Spleen (tissue), 11 donors: ENCODE results near the gene ZNF266. TPM values are rescaled to one million over a fixed set of nuclear protein-coding genes. Genes with fewer than 3 reads are reported as not detected.
A peak's percentile ranks its signal among the peaks of the same experiment; 100 is the strongest.

Experiments used
- DNase-seq: peaks from one replicate; pipeline ENCODE4 v3.0.0-alpha.2; 2020
- H3K27ac ChIP-seq, 8 donors: fragments of 200-600 bp; sonication (generic) in 7 of 8; 1 replicate in 4 of 8; 2 replicates in 4 of 8; pipeline versions ENCODE4 v1.5.0 to v1.8.0; 2016 to 2021; ENCODE audit warnings: inconsistent platforms in 4 of 8, mild to moderate bottlenecking in 4 of 8, moderate library complexity in 1 of 8
- H3K27me3 ChIP-seq, 7 donors: fragments of 200-600 bp; sonication (generic) in 6 of 7; replicated peaks in 1 of 7; 1 replicate in 4 of 7; 2 replicates in 3 of 7; pipeline versions ENCODE4 v1.5.0 to v1.8.0; 2016 to 2021; ENCODE audit warnings: inconsistent platforms in 3 of 7, mild to moderate bottlenecking in 1 of 7
- H3K36me3 ChIP-seq, 6 donors: fragments of 200-600 bp; sonication (generic) in 5 of 6; 1 replicate in 4 of 6; 2 replicates in 2 of 6; pipeline versions ENCODE4 v1.5.0 to v1.8.0; 2016 to 2021; ENCODE audit warnings: inconsistent platforms in 2 of 6
- H3K4me1 ChIP-seq, 6 donors: fragments of 200-600 bp; sonication (generic) in 5 of 6; 1 replicate in 3 of 6; 2 replicates in 3 of 6; pipeline versions ENCODE4 v1.5.0 to v1.8.0; 2016 to 2021; ENCODE audit warnings: inconsistent platforms in 3 of 6
- H3K4me3 ChIP-seq, 8 donors: fragments of 200-600 bp; sonication (generic) in 7 of 8; 1 replicate in 4 of 8; 2 replicates in 4 of 8; pipeline versions ENCODE4 v1.5.0 to v1.8.0; 2016 to 2021; ENCODE audit warnings: inconsistent platforms in 4 of 8, mild to moderate bottlenecking in 4 of 8, moderate library complexity in 2 of 8
- H3K9me3 ChIP-seq, 8 donors: fragments of 200-600 bp; sonication (generic) in 7 of 8; 1 replicate in 4 of 8; 2 replicates in 4 of 8; pipeline versions ENCODE4 v1.5.0 to v1.8.0; 2016 to 2021; ENCODE audit warnings: inconsistent platforms in 4 of 8
- POLR2A ChIP-seq, 3 donors: fragments of 450-650 bp; IDR thresholded peaks; one replicate each; pipeline ENCODE4 v1.5.1; 2017; ENCODE audit warnings: antibody characterized with exemption in 3 of 3, mild to moderate bottlenecking in 1 of 3
- POLR2AphosphoS5 ChIP-seq, 3 donors: sonication (generic); formaldehyde crosslinking; IDR thresholded peaks; one replicate each; pipeline ENCODE4 v1.5.1; 2017; ENCODE audit warnings: antibody characterized with exemption in 3 of 3
- WGBS, 5 donors: extraction: QIAGEN DNeasy Blood & Tissue Kit in 3 of 5; methylation state at CpG; one replicate each; pipeline versions ENCODE4 v1.1.5 to v1.1.7; 2013 to 2018; 5-methylcytosine and 5-hydroxymethylcytosine counted together
- intact Hi-C: fragments of 100-400 bp; cut with DNase I; formaldehyde crosslinking; loops from one replicate; pipeline ENCODE4 v1.15.0; 2023; ENCODE audit warnings: low total_unique reads
- polyA plus RNA-seq, 3 donors: library from polyadenylated mRNA; stranded (reverse); fragments of 200-250 nt; gene quantifications; one replicate each; pipeline ENCODE4 v1.2.1, GENCODE V29; 2013
- total RNA-seq, 7 donors: library from RNA; depleted of rRNA in 3 of 7; stranded (reverse); fragments of >200 nt in 3 of 7; fragmentation: NEBNext Ultra II Directional in 4 of 7; extraction: Animal tissue kit (Norgen Biotek cat#: 25700) in 4 of 7; gene quantifications; one replicate each; pipeline versions ENCODE4 v1.1.0 to v1.2.1, GENCODE V29; 2016 to 2021
- TF ChIP-seq, protein P1 (sequence below), 11 experiments: fragments of 200-600 bp in 7 of 11; fragments of 450-650 bp in 4 of 11; sonication (generic) in 4 of 11; IDR thresholded peaks in 8 of 11; conservative IDR thresholded peaks in 3 of 11; 1 replicate in 7 of 11; 2 replicates in 4 of 11; pipeline versions ENCODE4 v1.4.0 to v1.8.0; 2016 to 2021; ENCODE audit warnings: antibody characterized with exemption in 11 of 11, inconsistent platforms in 4 of 11, mild to moderate bottlenecking in 1 of 11
- donor health status: healthy with polysubstance abuse.
- donor health status: DM: no; HTN: no; CAD: no; lungs with moderate emphysema.
- donor health status: DM: no; HTN: no; CAD: no.
- donor health status: Bipolar disorder and iron deficiency.
- donor health status: healthy.
- donor health status: DM: no; HTN: no; CAD: no.
- donor health status: DM: yes; HTN: yes; CAD: no.

Gene ZNF266
- total and polyA plus RNA-seq, 10 donors = 26.0 to 75.5 (median 45.3) TPM

DNA sequence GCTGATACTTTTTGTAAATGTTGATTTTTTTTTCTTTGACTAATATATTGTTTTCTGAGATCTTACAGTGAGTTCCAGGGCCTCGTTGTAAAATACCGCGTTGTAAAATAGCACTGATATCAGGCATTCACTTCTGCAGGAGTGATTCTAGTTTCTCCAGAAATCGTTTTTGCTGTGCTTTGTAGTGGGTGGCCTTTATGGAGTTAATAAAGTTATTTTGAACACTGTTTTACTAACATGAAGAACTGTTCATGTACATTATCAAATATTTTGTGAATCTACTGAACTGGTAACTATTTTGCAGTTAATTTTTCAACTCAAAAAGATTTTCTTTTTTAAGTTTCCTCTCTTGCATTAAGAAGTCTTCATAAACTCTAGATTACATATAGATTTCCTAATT is 985 bp upstream of the ZNF266 start:
- no peak for TF ChIP-seq POLR2AphosphoS5 (IDR thresholded peaks at IDR 0.05)
- TF ChIP-seq, protein P1, sequence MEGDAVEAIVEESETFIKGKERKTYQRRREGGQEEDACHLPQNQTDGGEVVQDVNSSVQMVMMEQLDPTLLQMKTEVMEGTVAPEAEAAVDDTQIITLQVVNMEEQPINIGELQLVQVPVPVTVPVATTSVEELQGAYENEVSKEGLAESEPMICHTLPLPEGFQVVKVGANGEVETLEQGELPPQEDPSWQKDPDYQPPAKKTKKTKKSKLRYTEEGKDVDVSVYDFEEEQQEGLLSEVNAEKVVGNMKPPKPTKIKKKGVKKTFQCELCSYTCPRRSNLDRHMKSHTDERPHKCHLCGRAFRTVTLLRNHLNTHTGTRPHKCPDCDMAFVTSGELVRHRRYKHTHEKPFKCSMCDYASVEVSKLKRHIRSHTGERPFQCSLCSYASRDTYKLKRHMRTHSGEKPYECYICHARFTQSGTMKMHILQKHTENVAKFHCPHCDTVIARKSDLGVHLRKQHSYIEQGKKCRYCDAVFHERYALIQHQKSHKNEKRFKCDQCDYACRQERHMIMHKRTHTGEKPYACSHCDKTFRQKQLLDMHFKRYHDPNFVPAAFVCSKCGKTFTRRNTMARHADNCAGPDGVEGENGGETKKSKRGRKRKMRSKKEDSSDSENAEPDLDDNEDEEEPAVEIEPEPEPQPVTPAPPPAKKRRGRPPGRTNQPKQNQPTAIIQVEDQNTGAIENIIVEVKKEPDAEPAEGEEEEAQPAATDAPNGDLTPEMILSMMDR (IDR thresholded peaks at IDR 0.05 in 8 of 11, conservative IDR thresholded peaks at IDR 0.05 in 3 of 11) = no peak
- TF ChIP-seq POLR2A (IDR thresholded peaks at IDR 0.05) = no peak
- Histone ChIP-seq H3K4me3 (peak overlapping the region in 4 of 8 donors; percentile 64 to 82 (median 68)), H3K4me1 (peaks cover 11 to 50% (median 30%) of the 10 kb centered on the region in 6 donors), H3K27me3 (no peaks in the 10 kb centered on the region), H3K36me3 (peaks cover 0 to 27% (median 17%) of the 10 kb centered on the region in 6 donors), H3K9me3 (peaks cover 0 to 26% (median 14%) of the 10 kb centered on the region in 8 donors), H3K27ac (peak overlapping the region; percentile 91 to 97 (median 94))
- no peak for DNase-seq
- 80 to 89% (median 84%) methylated on average over 4 of the region's 4 CpGs for WGBS, 5 donors
- intact Hi-C loops = loop anchor here (10.0 kb wide), 2 partner anchors 132 to 358 kb away; partner anchors contain the start of gene ZNF699

DNA sequence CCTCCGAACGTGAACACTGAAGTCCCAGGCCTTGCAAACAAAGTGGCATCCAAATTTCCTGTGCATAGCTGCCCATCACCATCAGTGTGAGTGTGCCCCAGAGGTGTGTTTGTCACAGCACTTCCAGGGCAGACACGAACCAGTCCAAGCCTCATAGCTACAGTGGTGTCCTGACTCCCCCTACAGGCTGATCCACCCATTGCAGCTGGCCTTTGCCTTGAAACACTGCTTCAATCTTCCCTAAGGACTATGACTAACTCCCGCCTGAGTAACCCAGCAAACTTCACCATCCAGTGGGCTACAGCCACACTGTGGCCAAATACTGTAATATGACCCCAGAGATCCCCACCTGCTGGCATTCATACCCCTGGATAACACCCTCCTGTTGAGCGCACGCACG is 3.9 kb downstream of the ZNF266 start:
- DNase-seq = no peak
- TF ChIP-seq POLR2A (IDR thresholded peaks at IDR 0.05) = no peak
- TF ChIP-seq, protein P1 (IDR thresholded peaks at IDR 0.05 in 8 of 11, conservative IDR thresholded peaks at IDR 0.05 in 3 of 11) = peak in 7 of 11 experiments; percentile 21 to 69 (median 59)
- Histone ChIP-seq H3K4me3 (no peak overlapping the region), H3K27ac (no peak overlapping the region), H3K9me3 (peaks cover 0 to 32% (median 9%) of the 10 kb centered on the region in 8 donors), H3K4me1 (peaks cover 11 to 48% (median 28%) of the 10 kb centered on the region in 6 donors), H3K36me3 (peaks cover 0 to 76% (median 56%) of the 10 kb centered on the region in 6 donors), H3K27me3 (no peaks in the 10 kb centered on the region)
- intact Hi-C loops = loop anchor here (10.0 kb wide), 2 partner anchors 127 to 363 kb away; partner anchors contain the start of gene ZNF699
- WGBS, 5 donors = 88 to 95% (median 93%) methylated on average over 3 to 7 of the region's 7 CpGs

DNA sequence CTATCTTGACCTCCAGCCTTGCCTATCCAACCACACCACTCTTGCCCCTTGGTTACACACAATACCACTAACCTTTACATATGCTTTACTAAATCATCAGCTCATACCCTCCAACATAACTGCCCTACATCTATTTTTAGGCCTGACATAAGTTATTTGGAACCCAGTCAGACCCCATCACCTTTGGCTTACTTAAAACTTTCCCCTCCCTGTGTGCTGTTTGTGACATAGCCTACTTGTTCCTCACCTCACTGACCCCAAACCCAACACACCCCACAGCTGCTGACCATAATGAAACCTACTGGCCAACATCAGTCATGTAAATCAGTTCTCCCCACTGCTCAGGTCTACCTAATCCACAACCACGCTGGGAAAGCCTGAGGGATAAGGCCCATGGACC is 4.9 kb downstream of the ZNF266 start:
- TF ChIP-seq, protein P1 (IDR thresholded peaks at IDR 0.05 in 8 of 11, conservative IDR thresholded peaks at IDR 0.05 in 3 of 11) = no peak
- no peak for TF ChIP-seq POLR2AphosphoS5 (IDR thresholded peaks at IDR 0.05)
- no peak for TF ChIP-seq POLR2A (IDR thresholded peaks at IDR 0.05)
- intact Hi-C loops = loop anchor here (10.0 kb wide), 2 partner anchors 126 to 364 kb away; partner anchors contain the start of gene ZNF699
- Histone ChIP-seq H3K27ac (no peak overlapping the region), H3K4me1 (peaks cover 11 to 39% (median 20%) of the 10 kb centered on the region in 6 donors), H3K36me3 (peaks cover 3 to 86% (median 66%) of the 10 kb centered on the region in 6 donors), H3K9me3 (peaks cover 0 to 42% (median 15%) of the 10 kb centered on the region in 8 donors), H3K4me3 (no peak overlapping the region), H3K27me3 (no peaks in the 10 kb centered on the region)
- WGBS, 5 donors = 93 to 100% (median 94%) methylated on average over 1 of the region's 1 CpG
- no peak for DNase-seq

DNA sequence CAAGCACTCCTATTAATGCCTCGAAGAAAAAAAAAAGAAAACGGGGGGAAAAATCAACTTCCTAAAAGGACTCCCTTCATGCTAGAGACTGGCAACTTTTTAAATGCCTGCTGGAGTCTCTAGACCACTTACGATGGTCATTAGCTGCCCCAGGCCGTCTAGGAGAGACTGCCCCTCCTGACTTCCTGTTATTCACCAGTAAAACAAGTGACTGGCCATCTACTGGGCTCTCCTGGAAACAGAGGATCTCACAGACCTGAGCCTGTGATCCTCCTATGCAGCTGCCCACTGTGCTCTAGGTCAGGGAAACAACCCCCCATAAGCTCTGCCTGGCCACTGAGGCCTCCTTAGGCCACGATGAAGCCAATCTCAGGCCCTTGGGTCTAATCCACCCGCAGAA is 7.4 kb downstream of the ZNF266 start:
- Histone ChIP-seq H3K9me3 (peaks cover 4 to 67% (median 40%) of the 10 kb centered on the region in 8 donors), H3K4me1 (peaks cover 0 to 17% (median 1%) of the 10 kb centered on the region in 6 donors), H3K4me3 (no peak overlapping the region), H3K27ac (no peak overlapping the region), H3K27me3 (no peaks in the 10 kb centered on the region), H3K36me3 (peaks cover 14 to 100% (median 87%) of the 10 kb centered on the region in 6 donors)
- 79 to 87% (median 84%) methylated on average over 6 of the region's 6 CpGs for WGBS, 5 donors
- TF ChIP-seq POLR2AphosphoS5 (IDR thresholded peaks at IDR 0.05) = no peak
- TF ChIP-seq POLR2A (IDR thresholded peaks at IDR 0.05) = no peak
- TF ChIP-seq, protein P1 (IDR thresholded peaks at IDR 0.05 in 8 of 11, conservative IDR thresholded peaks at IDR 0.05 in 3 of 11) = no peak
- intact Hi-C loops = no loop called here
- no peak for DNase-seq
